AG04450 (cell line): Measurements from ENCODE around the gene SMIM45.

ENCODE experiments used
- CTCF ChIA-PET: fragments of 300-600, 350-600 bp; formaldehyde crosslinking; extraction: SDS; loops from one replicate; lab custom pipeline; 2022; ENCODE audit warnings: antibody characterized with exemption, inconsistent platforms; lab: Charles Lee
- POLR2A ChIA-PET: fragments of 350-600 bp; formaldehyde crosslinking; extraction: SDS; loops from one replicate; lab custom pipeline; 2021; ENCODE audit warnings: antibody characterized with exemption, inconsistent platforms; lab: Yijun Ruan, JAX
- DNase-seq: peaks from one replicate; pipeline ENCODE4 v3.0.0-alpha.2; 2011; ENCODE audit warnings: low read depth, low spot score
- H3K27ac ChIP-seq: one replicate; pipeline ENCODE4 v1.5.1; 2012; ENCODE audit warnings: low read depth, low read length, control low read depth
- H3K27me3 ChIP-seq: one replicate; pipeline ENCODE4 v1.6.0; 2012; ENCODE audit warnings: low read length; ENCODE audit not compliant: control insufficient read depth, insufficient read depth
- H3K4me3 ChIP-seq: 2 replicates; pipeline ENCODE4 v1.5.1; 2011; ENCODE audit warnings: mild to moderate bottlenecking, low read depth, low read length, control low read depth
- H3K9me3 ChIP-seq: 2 replicates; pipeline ENCODE4 v1.5.1; 2012; ENCODE audit warnings: low read length; ENCODE audit not compliant: control insufficient read depth, insufficient read depth
- CTCF ChIP-seq: IDR thresholded peaks from 2 replicates; pipeline ENCODE4 v1.5.1; 2011; ENCODE audit warnings: low read depth, low read length, control low read depth, inconsistent platforms

SMIM45 gene

GRCh38 chr22:41935015-41935351 lies 17.0 kb upstream of the SMIM45 start:
- no peak for TF ChIP-seq CTCF
- DNase-seq = no peak
- Histone ChIP-seq H3K27me3 (no peaks in the 10 kb centered on the region), H3K4me3 (no peak overlapping the region), H3K27ac (no peak overlapping the region), H3K9me3 (no peaks in the 10 kb centered on the region; the same call in 1 of the 2 replicates)
- POLR2A ChIA-PET = interaction anchor here (0.6 kb wide), 1 partner anchor 14 kb away, joined by 6 read pairs; no protein-coding TSS in a partner anchor
- CTCF ChIA-PET = interaction anchor here (0.7 to 1.3 kb wide), 2 partner anchors 9 to 238 kb away, joined by 4 to 5 read pairs; no protein-coding TSS in a partner anchor

- DNase-seq = no peak
- no peak for TF ChIP-seq CTCF
- Histone ChIP-seq H3K4me3 (no peak overlapping the region), H3K27me3 (no peaks in the 10 kb centered on the region), H3K27ac (no peak overlapping the region), H3K9me3 (no peaks in the 10 kb centered on the region; the same call in 1 of the 2 replicates)
- POLR2A ChIA-PET = no interaction called here
- CTCF ChIA-PET = interaction anchor here (0.7 to 2.7 kb wide), 2 partner anchors 73 to 238 kb away, joined by 4 to 10 read pairs; no protein-coding TSS in a partner anchor
These were observed 16.4 kb upstream of the SMIM45 start for GRCh38 chr22:41935509-41935908.

DNA sequence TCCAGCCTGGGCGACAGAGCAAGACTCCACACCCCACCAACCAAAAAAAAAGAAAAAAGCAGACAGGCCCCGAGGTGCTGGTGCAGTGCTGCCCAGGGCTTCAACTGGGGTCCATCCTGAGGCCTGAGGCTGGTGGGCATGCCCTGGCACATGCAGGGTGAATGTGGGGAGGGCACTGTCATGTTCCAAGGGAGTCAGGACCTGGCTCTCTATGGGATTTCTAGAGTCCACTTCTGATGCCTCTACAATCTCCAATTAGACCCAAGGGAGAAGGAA lies 15.1 kb upstream of the SMIM45 start:
- Histone ChIP-seq H3K9me3 (no peaks in the 10 kb centered on the region; the same call in 1 of the 2 replicates), H3K4me3 (no peak overlapping the region), H3K27me3 (no peaks in the 10 kb centered on the region), H3K27ac (no peak overlapping the region)
- no peak for TF ChIP-seq CTCF
- no peak for DNase-seq
- ChIA-PET CTCF (interaction anchor here (2.7 kb wide), 1 partner anchor 240 kb away, joined by 10 read pairs; no protein-coding TSS in a partner anchor), POLR2A (no interaction called here)

GRCh38 chr22:41939981-41940831 lies 11.7 kb upstream of the SMIM45 start:
- TF ChIP-seq CTCF = no peak
- Histone ChIP-seq H3K27ac (peak overlapping the region; percentile 88), H3K9me3 (no peaks in the 10 kb centered on the region; the same call in 1 of the 2 replicates), H3K27me3 (no peaks in the 10 kb centered on the region), H3K4me3 (no peak overlapping the region)
- ChIA-PET CTCF (interaction anchor here (0.7 to 9.4 kb wide), 22 partner anchors 9 to 272 kb away, joined by 3 to 281 read pairs (median 5); partner anchors contain the start of genes CCDC134, MEI1, SMIM45 and TNFRSF13C), POLR2A (interaction anchor here (0.5 to 1.6 kb wide), 3 partner anchors 236 to 251 kb away, joined by 3 to 6 read pairs (median 3); partner anchors contain the start of gene SNU13)
- DNase-seq = no peak
